Fibroblast of mammary gland (primary cell): Measurements from ENCODE around the gene MRPL52.

ENCODE experiments used
- DNase-seq: peaks from one replicate; pipeline ENCODE4 v3.0.0-alpha.2; 2010; ENCODE audit warnings: low read depth
- H3K4me3 ChIP-seq: 2 replicates; pipeline ENCODE4 v1.5.1; 2011; ENCODE audit warnings: low read depth, mild to moderate bottlenecking, low read length, moderate library complexity; ENCODE audit not compliant: control insufficient read depth
- TF ChIP-seq, protein P1 (sequence below): conservative IDR thresholded peaks from 2 replicates; pipeline ENCODE4 v1.5.1; 2011; ENCODE audit warnings: low read depth, low read length, inconsistent platforms; ENCODE audit not compliant: control insufficient read depth, insufficient read depth

MRPL52 gene

DNA sequence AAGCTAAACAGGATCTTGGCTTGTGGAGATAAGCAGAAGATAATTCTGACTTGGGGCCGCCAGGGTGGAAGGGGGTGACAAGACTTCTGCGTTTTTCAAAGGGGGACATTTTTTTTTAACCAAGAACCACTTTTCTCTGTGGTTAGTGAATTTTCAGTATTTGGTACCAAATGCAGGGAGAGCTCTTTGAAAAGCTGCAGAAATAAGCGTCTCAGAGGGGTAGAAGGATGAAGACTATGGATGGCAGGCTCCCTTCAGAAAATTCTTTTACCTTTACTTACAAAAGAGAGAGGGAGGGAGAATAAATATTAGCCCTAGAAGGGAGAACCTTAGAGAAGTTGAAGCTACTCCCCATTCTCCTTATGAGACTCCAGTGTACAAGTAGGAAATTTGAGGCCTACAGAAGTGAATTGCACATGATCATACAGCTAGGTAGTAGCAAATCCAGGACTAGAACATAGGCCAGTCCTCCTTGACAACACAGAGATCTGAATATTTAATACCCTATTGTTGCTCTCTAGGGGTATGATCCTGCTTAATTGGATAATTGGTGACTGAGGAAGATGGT, 840 bp downstream of the MRPL52 start:
- H3K4me3 ChIP-seq = peak overlapping the region; percentile 94
- DNase-seq = no peak
- TF ChIP-seq, protein P1, sequence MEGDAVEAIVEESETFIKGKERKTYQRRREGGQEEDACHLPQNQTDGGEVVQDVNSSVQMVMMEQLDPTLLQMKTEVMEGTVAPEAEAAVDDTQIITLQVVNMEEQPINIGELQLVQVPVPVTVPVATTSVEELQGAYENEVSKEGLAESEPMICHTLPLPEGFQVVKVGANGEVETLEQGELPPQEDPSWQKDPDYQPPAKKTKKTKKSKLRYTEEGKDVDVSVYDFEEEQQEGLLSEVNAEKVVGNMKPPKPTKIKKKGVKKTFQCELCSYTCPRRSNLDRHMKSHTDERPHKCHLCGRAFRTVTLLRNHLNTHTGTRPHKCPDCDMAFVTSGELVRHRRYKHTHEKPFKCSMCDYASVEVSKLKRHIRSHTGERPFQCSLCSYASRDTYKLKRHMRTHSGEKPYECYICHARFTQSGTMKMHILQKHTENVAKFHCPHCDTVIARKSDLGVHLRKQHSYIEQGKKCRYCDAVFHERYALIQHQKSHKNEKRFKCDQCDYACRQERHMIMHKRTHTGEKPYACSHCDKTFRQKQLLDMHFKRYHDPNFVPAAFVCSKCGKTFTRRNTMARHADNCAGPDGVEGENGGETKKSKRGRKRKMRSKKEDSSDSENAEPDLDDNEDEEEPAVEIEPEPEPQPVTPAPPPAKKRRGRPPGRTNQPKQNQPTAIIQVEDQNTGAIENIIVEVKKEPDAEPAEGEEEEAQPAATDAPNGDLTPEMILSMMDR = no peak

DNA sequence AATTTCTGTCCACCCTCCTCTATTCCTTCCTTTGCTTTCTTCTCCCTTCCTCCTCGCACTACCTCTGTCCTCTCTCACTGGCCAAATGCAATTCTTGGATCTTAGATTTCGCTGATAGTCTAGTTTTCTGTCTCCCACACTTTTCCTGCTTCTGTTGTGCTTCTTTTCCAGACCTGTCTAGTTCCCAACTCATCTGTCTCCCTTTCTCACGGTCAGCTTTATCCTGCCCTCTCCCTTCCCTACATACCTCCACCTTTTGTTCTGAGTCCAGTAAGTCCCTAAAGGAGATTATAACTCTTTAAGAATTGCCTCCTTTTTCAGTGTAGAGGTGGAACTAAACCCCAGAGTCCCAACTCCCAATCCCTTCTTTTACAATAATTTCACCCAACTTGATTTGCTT, 5.8 kb downstream of the MRPL52 start:
- H3K4me3 ChIP-seq = no peak overlapping the region
- TF ChIP-seq, protein P1 = no peak
- no peak for DNase-seq

DNA sequence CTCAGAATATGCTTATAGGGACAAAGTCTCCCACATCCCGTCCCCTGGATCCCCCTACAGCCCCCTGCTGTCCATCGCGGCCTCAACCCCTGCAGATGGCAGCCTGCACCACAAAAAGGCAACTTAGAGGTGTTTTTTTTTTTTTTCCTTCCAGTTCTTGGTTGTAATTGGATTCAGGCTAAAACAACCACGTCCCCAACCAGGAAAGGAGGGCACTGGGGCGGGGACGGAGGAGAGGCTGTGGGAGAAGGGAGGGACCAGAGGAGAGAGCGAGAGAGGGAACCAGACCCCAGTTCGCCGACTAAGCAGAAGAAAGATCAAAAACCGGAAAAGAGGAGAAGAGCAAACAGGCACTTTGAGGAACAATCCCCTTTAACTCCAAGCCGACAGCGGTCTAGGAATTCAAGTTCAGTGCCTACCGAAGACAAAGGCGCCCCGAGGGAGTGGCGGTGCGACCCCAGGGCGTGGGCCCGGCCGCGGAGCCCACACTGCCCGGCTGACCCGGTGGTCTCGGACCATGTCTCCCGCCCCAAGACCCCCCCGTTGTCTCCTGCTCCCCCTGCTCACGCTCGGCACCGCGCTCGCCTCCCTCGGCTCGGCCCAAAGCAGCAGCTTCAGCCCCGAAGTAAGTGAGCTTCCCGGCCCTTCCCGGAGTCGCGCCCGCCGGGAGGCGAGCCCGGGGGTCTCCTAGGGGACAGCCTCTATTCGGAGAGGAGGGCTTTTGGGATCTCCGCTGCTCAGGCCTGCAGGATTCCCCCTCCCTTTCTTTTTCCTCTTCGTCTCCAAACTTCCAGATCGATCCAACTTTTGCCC, 6.8 kb downstream of the MRPL52 start, which contains the start of gene MMP14:
TSS of gene MMP14 (plus strand) at position 285 of the 813 bp plus-strand sequence. CDS start at position 518, 233 bp downstream.
- TF ChIP-seq, protein P1 = peak; percentile 56
- H3K4me3 ChIP-seq = peak within 1 kb of the TSS; percentile 95
- peak; percentile 92 for DNase-seq

DNA sequence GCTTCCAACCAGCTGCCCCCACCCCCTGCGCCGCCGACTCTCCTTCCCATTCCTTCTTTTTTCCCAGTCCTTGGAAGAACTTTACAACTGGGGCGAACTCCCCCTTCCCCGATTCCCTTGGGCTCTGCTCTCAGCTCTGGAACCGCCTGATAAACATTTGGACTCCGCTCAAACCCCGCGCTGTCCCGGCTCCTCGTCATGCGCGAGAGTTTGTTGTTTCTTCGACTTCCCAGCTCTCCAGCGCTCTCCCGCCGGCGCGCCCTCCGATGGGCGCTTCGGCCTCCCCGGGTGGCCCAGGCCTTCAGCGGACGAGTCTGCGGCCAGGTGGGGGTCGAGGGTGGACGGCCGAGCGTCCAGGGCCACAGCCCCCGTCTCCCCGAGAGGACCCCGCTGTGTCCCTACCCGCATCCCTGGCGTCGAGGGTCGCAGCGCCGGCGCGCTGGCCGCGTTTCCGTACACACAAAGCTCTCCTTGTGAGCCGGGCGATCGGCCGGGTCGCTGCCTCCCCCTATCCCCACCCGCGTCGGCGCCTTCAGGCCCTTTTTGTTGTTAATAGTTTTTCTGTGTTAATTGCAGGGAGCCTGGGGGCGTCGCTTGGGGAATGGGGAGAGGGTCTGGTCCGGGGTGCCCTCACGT, 7.5 kb downstream of the MRPL52 start:
- TF ChIP-seq, protein P1 = no peak
- peak; percentile 45 for DNase-seq
- H3K4me3 ChIP-seq = peak overlapping the region; percentile 95

DNA sequence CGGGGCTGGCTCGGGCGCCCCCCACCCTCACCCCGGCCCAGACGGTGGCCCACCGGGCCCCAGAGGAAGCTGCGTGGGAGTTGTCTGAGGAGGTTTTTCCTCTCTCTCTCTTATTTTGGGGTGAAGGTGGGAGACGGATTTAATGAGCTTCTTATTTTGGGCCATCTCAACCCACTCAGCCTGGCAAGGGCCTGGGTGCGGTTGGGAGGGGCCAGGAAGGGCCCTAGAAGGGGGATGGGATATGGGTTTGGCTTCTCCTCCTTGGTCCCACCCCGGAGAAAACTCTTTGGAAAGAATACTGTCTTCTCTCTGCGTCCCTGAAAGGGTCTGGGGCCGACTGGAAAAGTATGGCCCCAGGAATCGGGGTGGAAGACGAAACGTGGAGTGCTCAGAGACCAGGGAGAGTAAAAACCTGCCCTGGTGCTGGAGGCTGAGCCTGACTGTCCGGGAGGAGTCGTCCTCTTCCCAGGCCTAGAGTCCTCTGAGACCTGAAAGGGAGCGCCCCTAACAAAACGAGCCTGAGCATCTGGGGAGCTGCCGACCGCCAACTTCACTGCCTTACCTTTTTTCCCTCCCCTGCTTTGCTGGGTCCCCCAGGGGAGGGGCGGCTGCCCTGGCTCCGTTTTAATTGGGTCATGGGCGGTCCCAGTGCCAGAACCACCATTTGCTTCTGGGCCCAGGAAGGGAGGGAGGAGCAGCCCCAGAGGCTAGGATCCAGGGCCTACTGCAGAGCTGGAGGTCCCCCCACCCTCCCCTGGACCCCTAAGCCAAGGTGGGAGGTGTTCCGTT, 8.3 kb downstream of the MRPL52 start:
- H3K4me3 ChIP-seq = peak overlapping the region; percentile 95
- DNase-seq = peak; percentile 63
- TF ChIP-seq, protein P1 = no peak

DNA sequence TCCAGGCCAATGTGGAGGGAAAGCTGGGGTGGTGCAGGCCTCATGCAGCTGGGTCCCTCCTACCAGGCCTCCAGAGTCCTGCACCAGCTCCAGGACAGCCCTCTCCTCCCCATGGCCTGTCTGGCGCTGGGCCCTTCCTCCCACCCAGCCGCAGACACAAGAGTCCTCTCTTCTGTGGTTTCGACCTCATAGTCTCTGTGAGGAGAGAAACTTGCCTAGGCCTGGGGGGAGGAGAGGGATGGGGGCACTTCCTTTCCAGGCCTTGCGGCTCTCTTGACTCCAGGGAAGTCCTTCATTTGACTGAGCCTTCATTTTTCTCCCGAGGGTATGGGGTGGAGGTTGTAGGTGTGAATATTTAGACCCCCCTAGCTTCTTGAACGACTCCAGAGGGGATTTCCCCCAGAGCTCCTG, 8.9 kb downstream of the MRPL52 start:
- H3K4me3 ChIP-seq = peak overlapping the region; percentile 95
- TF ChIP-seq, protein P1 = no peak
- DNase-seq = peak; percentile 84
